ENCODE data around the gene SVIP. TPM values are rescaled to one million over a fixed set of nuclear protein-coding genes. Genes with fewer than 3 reads are reported as not detected.

The SVIP gene
- total RNA-seq, 1 donor from 2014 or later = 25.7 TPM

DNA sequence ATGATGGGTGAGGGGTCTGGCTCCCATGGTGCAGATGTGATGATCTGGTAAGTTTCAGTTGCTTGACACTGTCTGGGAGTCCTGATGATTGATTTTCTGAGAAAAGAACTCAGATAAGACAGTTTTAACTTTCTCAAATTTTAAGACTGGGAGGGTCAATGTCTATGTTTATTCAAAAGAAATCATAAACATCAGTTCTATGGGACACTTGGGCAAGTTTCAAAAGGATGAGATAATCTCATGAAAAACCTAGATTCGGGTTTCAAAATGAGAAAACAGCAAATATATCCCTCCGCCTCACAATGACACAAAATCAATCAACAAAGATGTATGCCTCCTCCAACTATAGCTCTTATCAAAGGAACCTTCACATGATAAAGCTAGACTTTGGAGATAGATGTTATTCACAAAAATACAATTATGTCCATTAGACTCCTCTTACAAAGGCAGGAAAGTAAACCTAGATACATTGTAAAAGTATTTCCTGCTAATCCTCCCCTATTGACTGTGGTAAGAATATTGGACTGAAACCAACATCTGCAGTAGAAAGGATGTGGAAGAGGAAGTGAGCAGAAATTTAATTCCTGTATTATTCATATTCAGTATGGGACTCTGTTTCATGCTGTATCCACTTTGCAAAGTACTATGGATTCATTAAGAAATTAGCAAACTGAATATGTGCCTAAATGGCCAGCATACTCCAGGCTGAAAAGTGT lies 21.6 kb downstream of the SVIP start:
- DNase-seq (ENCODE audit: low spot score, unreplicated experiment) = no peak
- H3K4me3 Mint-ChIP-seq (ENCODE audit: low read depth) = no peak overlapping the region
- H3K4me1 Mint-ChIP-seq (ENCODE audit: low read depth) = no peaks in the 10 kb centered on the region
- H3K36me3 Mint-ChIP-seq (ENCODE audit: insufficient read depth) = peaks cover 8% of the 10 kb centered on the region
- no peak overlapping the region for H3K27ac Mint-ChIP-seq
- no peaks in the 10 kb centered on the region for H3K27me3 Mint-ChIP-seq
- peaks cover 8% of the 10 kb centered on the region for H3K9me3 Mint-ChIP-seq (ENCODE audit: low read depth)
- TF ChIP-seq CTCF (IDR thresholded peaks at IDR 0.05; ENCODE audit: unreplicated experiment) = no peak

DNA sequence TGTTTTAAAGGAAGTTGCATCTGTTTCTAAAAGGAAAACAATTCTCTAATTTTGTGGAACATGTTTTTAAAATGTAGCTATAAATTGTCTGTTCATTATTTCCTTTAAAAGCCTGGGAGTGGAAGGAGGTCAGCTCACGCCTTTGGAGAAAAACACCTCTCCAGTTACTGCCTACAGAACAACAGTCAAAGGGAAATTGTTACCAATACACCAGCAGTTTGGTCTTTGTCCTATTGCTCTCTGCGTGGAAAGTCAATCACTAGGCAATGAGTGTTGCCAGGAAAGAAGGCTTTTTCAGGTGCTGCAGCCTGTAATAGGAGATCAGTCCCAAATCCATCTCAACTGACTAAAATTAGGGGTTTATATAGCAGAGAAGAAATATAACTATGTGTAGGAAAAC lies 22.2 kb downstream of the SVIP start:
- H3K36me3 Mint-ChIP-seq (ENCODE audit: insufficient read depth) = peaks cover 8% of the 10 kb centered on the region

DNA sequence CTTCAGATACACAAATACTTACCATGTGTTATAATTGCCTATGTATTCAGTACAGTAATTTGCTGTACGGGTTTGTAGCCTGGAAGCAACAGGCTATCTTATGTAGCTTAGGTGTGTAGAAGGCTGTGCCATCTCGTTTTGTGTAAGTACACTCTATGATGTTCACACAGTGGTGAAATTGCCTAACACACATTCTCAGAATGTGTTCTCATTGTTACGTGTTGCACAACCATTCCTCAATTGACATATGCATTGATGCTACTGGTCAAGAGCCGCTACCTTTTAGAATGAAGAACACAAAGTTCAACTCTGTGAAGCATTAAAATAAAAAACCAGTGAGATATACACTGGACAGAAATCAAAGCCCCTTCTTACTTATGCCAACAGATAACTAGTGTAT lies 26.7 kb downstream of the SVIP start:
- H3K9me3 Mint-ChIP-seq (ENCODE audit: low read depth) = no peaks in the 10 kb centered on the region
- no peaks in the 10 kb centered on the region for H3K4me1 Mint-ChIP-seq (ENCODE audit: low read depth)
- H3K36me3 Mint-ChIP-seq (ENCODE audit: insufficient read depth) = no peaks in the 10 kb centered on the region
- TF ChIP-seq CTCF (IDR thresholded peaks at IDR 0.05; ENCODE audit: unreplicated experiment) = no peak
- H3K27ac Mint-ChIP-seq = no peak overlapping the region
- DNase-seq (ENCODE audit: low spot score, unreplicated experiment) = no peak
- H3K27me3 Mint-ChIP-seq = no peaks in the 10 kb centered on the region
- H3K4me3 Mint-ChIP-seq (ENCODE audit: low read depth) = no peak overlapping the region

More for the DNA sequence above, 22.2 kb downstream of the SVIP start:
- Mint-ChIP-seq H3K9me3 (ENCODE audit: low read depth) (peaks cover 8% of the 10 kb centered on the region), H3K4me1 (ENCODE audit: low read depth) (no peaks in the 10 kb centered on the region), H3K27ac (no peak overlapping the region), H3K27me3 (no peaks in the 10 kb centered on the region), H3K4me3 (ENCODE audit: low read depth) (no peak overlapping the region)
- no peak for TF ChIP-seq CTCF (IDR thresholded peaks at IDR 0.05; ENCODE audit: unreplicated experiment)
- DNase-seq (ENCODE audit: low spot score, unreplicated experiment) = no peak

- no peak for TF ChIP-seq CTCF (IDR thresholded peaks at IDR 0.05; ENCODE audit: unreplicated experiment)
- Mint-ChIP-seq H3K9me3 (ENCODE audit: low read depth) (no peaks in the 10 kb centered on the region), H3K4me3 (ENCODE audit: low read depth) (no peak overlapping the region), H3K27ac (no peak overlapping the region), H3K27me3 (no peaks in the 10 kb centered on the region), H3K4me1 (ENCODE audit: low read depth) (no peaks in the 10 kb centered on the region), H3K36me3 (ENCODE audit: insufficient read depth) (no peaks in the 10 kb centered on the region)
- DNase-seq (ENCODE audit: low spot score, unreplicated experiment) = no peak
Observed at GRCh38 chr11:22800482-22800881, 29.1 kb downstream of the SVIP start.

DNA sequence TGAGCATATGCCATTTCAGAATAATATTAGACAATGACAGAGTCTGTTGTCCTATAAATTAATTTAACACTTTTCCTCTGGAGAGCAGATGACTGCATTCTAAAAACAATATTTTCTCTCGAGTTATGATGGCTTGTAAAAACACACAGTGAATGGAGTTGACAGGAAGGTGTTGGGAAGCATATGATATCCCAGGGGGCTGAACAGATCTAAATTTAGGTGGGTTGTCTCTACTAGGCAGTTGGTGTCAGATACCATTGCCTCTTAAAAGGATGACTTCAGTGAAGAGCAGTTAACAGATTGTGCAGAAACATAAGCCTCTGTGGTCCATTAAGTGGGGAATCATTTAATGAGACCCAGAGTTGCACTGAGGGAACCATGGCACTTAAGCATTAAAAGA lies 30.7 kb downstream of the SVIP start:
- Mint-ChIP-seq H3K27me3 (no peaks in the 10 kb centered on the region), H3K27ac (no peak overlapping the region), H3K9me3 (ENCODE audit: low read depth) (no peaks in the 10 kb centered on the region), H3K36me3 (ENCODE audit: insufficient read depth) (no peaks in the 10 kb centered on the region), H3K4me3 (ENCODE audit: low read depth) (no peak overlapping the region), H3K4me1 (ENCODE audit: low read depth) (no peaks in the 10 kb centered on the region)
- no peak for DNase-seq (ENCODE audit: low spot score, unreplicated experiment)
- no peak for TF ChIP-seq CTCF (IDR thresholded peaks at IDR 0.05; ENCODE audit: unreplicated experiment)

All from progenitor cell of endocrine pancreas (in vitro differentiated cells).